Measurements from ENCODE around the gene TEX22.

The TEX22 gene

DNA sequence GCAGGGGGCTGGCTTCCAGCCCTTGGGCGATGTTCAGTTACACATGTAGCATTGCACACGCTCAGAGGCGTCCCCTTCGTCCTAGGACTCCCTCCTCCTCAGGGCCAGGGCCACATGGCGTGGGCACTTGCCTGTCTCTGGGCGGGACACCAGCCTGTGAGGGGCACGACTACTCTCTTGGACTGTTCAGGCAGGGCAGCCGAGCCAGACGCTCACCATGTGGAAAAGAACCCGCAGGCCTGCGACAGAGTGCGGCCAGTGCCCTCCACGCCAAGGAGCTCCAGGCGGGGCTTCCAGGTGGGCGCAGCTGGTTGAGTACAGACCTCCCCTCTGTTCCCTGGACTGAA is 42.2 kb downstream of the TEX22 start:
- DNase-seq (ENCODE audit: extremely low read depth, low read depth), result no peak
- TF ChIP-seq, protein P1, sequence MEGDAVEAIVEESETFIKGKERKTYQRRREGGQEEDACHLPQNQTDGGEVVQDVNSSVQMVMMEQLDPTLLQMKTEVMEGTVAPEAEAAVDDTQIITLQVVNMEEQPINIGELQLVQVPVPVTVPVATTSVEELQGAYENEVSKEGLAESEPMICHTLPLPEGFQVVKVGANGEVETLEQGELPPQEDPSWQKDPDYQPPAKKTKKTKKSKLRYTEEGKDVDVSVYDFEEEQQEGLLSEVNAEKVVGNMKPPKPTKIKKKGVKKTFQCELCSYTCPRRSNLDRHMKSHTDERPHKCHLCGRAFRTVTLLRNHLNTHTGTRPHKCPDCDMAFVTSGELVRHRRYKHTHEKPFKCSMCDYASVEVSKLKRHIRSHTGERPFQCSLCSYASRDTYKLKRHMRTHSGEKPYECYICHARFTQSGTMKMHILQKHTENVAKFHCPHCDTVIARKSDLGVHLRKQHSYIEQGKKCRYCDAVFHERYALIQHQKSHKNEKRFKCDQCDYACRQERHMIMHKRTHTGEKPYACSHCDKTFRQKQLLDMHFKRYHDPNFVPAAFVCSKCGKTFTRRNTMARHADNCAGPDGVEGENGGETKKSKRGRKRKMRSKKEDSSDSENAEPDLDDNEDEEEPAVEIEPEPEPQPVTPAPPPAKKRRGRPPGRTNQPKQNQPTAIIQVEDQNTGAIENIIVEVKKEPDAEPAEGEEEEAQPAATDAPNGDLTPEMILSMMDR (IDR thresholded peaks at IDR 0.05; ENCODE audit: low read depth, low read length), result no peak

DNA sequence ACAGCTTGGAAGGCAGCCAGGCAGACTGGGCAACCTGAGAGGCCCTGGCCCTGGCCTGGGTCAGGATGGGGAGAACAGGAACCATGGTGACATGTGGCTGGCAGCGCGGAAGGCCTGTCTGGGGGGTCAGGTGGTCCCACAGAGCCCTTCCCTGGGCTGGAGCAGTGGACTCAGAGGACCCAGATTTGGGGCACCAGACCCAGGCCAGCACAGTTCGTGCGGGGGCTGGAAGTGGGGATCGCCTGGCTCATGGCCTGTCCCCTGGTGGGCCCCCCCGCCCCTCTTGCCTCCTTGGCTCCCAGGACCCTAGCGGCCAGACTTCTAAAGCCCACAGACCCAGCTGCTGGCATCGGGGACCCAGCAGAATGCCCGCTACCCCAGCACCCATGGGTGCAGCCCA is 42.7 kb downstream of the TEX22 start:
- TF ChIP-seq, protein P1 (IDR thresholded peaks at IDR 0.05; ENCODE audit: low read depth, low read length), result no peak
- no peak for DNase-seq (ENCODE audit: extremely low read depth, low read depth)

DNA sequence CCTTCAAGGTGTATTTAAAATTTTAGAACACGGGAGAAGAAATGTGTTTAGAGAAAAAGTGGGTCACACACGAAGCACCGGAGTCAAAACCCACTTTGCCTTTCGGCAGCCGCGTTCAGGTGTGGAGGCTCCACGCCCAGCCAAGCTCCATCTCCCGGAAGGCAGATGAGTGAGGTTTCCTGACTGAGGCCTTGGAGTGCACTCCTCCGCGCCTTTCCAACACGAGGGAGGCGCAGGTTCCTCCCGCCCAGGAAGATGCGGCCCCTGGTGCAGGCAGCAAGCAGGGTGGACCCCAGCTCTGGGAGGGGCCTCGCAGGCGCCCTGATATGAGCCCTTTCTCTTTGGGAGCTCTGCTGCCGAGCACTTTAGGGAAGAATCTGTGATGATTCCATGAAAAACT is 43.8 kb downstream of the TEX22 start:
- no peak for DNase-seq (ENCODE audit: extremely low read depth, low read depth)
- TF ChIP-seq, protein P1 (IDR thresholded peaks at IDR 0.05; ENCODE audit: low read depth, low read length), result no peak

DNA sequence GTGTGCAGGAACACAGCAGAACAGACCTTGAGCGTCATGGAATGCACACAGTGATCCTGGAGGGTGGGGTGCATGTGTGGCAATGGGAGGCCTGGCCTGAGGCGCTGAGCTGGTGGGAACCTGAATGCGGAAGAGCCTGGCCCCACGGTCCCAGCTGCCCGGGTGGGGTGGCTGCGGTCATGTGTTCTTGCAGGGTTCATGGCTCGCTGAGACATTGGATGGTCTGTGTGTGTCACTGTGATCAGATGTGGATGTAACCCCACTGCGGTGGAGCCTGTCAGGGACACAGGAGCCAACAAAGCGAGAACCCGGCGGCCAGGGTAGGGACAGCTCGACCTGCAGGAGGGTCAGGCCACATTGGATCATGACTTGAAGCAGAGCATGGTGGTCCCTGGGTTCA is 44.5 kb downstream of the TEX22 start:
- TF ChIP-seq, protein P1 (IDR thresholded peaks at IDR 0.05; ENCODE audit: low read depth, low read length), result no peak
- no peak for DNase-seq (ENCODE audit: extremely low read depth, low read depth)

DNA sequence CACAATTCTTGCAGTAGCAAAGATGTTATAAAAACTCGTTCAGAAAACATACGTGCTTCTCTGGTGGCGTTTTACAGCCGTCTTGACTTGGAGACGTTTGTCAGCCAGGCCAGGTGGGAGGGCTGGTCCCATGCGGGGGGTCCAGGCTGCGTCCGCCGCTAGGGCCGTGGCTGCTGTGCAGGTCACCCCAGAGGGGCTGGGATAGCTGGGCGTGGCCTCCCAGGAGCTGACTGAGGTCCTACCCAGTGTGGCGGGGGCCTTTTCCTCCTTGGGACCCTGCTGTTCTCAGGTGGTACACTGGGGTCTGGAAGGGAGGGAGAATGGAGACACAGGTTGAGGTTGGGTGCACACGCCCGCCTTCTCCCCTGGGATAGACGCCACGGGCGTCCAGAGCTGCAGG is 46.5 kb downstream of the TEX22 start:
- TF ChIP-seq, protein P1 (IDR thresholded peaks at IDR 0.05; ENCODE audit: low read depth, low read length), result no peak
- no peak for DNase-seq (ENCODE audit: extremely low read depth, low read depth)

DNA sequence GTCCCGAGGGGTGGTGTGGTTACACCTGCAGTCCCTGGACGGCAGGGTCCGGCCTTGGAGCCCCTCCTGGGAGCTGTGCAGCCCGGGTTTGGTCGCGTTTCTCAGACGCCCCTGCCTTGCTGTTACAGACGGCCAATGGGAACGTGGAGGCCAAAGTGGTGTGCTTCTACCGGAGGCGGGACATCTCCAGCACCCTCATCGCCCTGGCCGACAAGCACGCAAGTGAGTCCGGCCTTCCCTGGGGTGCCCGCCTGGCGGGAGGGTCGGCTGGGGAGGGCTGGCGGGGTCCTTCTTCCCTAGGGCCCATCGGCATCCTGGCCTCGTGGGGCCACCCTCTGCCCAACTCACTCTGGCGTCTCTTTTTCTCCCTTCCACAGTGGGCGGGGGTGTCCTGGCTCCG is 47.0 kb downstream of the TEX22 start:
- no peak for DNase-seq (ENCODE audit: extremely low read depth, low read depth)
- TF ChIP-seq, protein P1 (IDR thresholded peaks at IDR 0.05; ENCODE audit: low read depth, low read length), result no peak

DNA sequence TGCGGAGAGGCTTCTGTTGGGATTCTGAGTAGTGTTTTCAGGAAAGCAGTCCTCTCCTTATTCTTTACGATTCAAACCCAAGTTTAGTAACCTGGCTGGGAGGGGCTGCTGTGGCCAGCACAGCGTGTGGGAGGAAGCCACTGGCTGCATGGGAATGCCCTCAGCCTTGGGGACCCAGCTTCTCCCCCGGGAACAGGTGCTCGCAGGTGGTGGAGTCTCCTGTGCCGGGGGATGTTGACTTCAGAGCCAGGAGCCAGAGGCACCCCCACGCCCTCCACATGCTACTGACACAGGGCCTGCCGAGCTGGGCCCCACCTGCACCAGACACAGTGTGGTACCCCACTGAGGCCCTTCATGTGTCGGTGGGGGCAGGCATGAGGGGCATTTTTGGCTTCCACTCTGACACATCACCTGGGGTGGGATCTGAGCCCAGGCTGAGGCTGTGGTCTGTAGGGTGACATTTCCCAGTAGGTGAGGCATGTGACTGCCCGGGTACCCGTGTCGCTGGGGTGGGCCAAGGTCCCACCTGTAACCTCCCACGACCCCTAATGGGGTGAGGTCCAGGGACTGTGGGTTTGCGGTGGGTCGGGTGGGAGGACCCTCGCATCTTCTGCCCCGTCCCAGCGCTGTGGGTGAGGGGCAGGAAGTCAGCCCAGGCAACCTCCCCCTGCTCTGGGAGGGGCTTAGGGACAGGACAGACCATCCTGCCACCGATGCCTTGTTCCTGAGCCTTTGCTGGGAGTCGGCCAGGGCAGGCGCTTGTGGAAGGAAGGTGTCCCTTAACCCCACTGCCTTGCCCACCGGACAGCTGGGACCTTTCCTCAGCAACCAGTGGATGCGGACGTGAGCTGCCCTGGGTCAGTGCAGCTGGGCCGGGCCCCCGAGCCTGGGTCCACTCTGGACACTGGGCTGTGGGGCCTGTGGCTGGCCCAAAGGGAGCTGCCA is 47.8 kb downstream of the TEX22 start:
- no peak for DNase-seq (ENCODE audit: extremely low read depth, low read depth)
- TF ChIP-seq, protein P1 (IDR thresholded peaks at IDR 0.05; ENCODE audit: low read depth, low read length), result no peak
